Fibroblast of lung (primary cell): ENCODE measurements around the gene MAGEF1.

Source experiments
- CTCF ChIP-seq, 2 donors: IDR thresholded peaks in 1 of 2; conservative IDR thresholded peaks in 1 of 2; 1 replicate in 1 of 2; 2 replicates in 1 of 2; pipeline ENCODE4 v1.5.1; 2011 to 2012; ENCODE audit warnings: low read length in 2 of 2, control low read depth in 1 of 2, inconsistent platforms in 1 of 2, low read depth in 1 of 2, mild to moderate bottlenecking in 1 of 2
- EZH2 ChIP-seq: IDR thresholded peaks from 2 replicates; pipeline ENCODE4 v1.5.1; 2012; ENCODE audit warnings: low read length, control low read depth, mild to moderate bottlenecking; ENCODE audit errors: missing control alignments

DNA sequence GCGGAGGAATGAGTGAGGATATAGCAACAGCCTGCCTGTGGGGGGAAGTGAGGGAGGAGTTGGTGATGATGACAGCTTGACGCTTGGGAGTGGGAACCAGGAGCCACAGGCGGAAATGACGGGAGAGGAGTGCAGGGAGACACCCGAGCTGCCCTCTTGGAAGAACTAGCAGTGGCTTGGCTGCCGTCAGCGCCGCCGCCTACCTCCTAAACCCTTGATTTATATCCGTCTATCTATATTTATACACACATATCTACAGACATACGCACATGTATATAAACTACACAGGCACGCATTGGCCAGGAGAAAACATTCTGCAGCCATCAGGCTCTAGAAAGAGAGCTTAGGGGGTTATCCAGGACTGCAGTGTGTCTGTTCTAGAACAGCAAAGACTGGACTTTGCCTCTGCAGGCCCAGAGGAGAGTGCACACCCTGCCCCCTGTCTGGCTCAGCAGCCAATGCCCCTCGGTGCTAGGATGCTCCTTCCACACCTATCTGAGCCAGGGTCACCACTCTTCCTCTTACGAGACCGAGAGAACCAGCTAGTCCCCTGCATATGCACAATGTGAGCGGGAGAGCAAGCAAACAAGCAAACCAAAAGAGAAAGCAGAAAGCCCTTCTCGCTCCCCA lies 45.3 kb upstream of the MAGEF1 start:
- TF ChIP-seq EZH2 (no peak), CTCF (conservative IDR thresholded peaks at IDR 0.05 in 1 of 2, IDR thresholded peaks at IDR 0.05 in 1 of 2; ENCODE audit: low read depth in 1 of 2, low read length in 2 of 2) (no peak)
